ENCODE results near the gene GPC6. TPM values are rescaled to one million over a fixed set of nuclear protein-coding genes. Genes with fewer than 3 reads are reported as not detected.

GPC6 gene
- polyA plus RNA-seq, 2 of the 4 experiments (the other 2 are of a cell fraction), result 8.0 to 14.4 TPM

DNA sequence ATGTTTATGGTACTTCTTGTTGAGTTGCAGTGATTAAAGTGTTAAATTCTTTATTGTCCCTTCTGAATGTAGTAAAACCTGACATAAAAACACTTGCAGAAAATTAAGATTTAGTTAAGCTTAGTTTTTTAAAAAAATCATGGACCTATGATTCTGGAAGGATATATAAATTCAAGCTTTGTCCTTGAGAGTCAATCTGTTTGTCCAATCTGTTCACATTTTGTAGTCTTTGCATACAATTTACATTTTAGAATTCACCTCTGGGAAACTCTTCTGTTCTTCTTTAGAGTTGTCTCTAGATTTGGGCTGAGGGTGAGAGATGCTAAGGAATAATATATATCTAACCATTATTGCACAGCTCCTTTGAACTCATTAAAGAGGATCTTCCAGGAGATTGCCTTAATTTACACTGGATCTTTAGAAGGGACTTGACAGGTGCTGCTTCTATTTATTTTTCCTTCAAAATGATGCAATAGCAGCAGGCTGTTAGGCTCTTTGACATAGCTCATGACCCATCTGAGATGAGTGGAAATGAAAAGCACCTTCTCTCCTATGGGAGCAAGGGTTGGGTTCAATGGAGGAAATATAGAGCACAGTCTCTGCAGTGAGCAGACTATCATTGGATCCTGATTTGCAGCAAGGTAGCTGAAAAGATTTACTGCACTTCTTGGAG is 433.9 kb downstream of the GPC6 start (continued):
- TF ChIP-seq, protein P1, sequence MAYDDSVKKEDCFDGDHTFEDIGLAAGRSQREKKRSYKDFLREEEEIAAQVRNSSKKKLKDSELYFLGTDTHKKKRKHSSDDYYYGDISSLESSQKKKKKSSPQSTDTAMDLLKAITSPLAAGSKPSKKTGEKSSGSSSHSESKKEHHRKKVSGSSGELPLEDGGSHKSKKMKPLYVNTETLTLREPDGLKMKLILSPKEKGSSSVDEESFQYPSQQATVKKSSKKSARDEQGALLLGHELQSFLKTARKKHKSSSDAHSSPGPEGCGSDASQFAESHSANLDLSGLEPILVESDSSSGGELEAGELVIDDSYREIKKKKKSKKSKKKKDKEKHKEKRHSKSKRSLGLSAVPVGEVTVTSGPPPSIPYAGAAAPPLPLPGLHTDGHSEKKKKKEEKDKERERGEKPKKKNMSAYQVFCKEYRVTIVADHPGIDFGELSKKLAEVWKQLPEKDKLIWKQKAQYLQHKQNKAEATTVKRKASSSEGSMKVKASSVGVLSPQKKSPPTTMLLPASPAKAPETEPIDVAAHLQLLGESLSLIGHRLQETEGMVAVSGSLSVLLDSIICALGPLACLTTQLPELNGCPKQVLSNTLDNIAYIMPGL (CRISPR knock-in tag; IDR thresholded peaks at IDR 0.05; ENCODE audit: borderline replicate concordance), result no peak
- TF ChIP-seq CHD4 (IDR thresholded peaks at IDR 0.05; ENCODE audit: borderline replicate concordance) (no peak), HOXA7 (CRISPR knock-in tag; IDR thresholded peaks at IDR 0.05) (no peak)

DNA sequence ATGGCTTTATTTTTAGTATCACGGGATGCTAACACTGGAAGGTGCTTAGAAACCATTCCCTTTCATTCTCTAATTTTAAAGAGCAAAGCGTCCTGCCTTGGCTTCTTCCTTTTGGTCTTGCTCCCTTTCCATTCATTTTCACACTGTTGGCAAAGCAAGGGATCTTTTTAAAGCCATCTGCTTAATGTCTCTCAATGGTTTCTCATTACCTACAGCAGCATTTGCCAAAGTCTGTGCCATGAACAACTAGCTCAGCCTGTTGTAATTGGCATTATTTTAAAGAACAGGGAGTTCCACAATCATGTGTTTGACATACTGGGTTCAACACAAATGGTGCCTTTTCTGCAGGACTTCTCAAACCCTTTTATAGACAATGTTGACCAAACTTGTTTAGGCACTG is 444.3 kb downstream of the GPC6 start:
- no peaks in the 10 kb centered on the region for H3K4me1 ChIP-seq
- no peak overlapping the region for H3K4me2 ChIP-seq
- TF ChIP-seq RARB (CRISPR knock-in tag; IDR thresholded peaks at IDR 0.05), result no peak
- TF ChIP-seq, protein P1 (CRISPR knock-in tag; IDR thresholded peaks at IDR 0.05; ENCODE audit: borderline replicate concordance), result no peak
- no peak for TF ChIP-seq RAD21 (conservative IDR thresholded peaks at IDR 0.05 in 1 of 2, IDR thresholded peaks at IDR 0.05 in 1 of 2)
- POLR2A ChIA-PET, result no interaction called here
- FAIRE-seq, result no peak
- no peaks in the 10 kb centered on the region for H3K9me3 ChIP-seq
- H3K4me3 ChIP-seq, result no peak overlapping the region
- no peak for ATAC-seq
- no peak for DNase-seq (ENCODE audit: low read depth in 1 of 2, low spot score in 1 of 2)
- 26% methylated on average over 2 of the region's 2 CpGs for WGBS (ENCODE audit: missing lambda C conversion rate)
- H3K27ac ChIP-seq, result no peak overlapping the region
- CTCF ChIA-PET, result interaction anchor here (0.7 kb wide), 1 partner anchor 37 kb away, joined by 4 read pairs; no protein-coding TSS in a partner anchor

DNA sequence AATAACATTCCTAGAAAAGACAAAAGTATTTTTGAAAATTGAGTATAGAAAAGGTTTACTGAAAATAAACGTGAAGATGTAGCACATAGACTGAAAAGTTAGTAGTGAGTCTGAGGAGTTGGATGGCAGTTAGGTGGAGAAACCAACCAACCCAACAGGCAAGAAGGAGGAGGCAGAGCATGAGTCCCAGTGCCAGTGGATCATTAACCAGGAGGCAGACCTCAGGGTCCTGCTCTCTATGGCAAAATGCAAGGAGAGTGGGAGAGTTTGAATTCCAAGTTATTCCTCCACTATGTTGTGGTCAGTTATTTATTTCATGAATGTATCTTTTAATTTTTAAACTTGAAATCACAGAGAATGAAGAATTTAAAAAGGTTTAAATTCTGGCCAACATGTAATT is 446.4 kb downstream of the GPC6 start:
- no peak for FAIRE-seq
- H3K4me1 ChIP-seq, result no peaks in the 10 kb centered on the region
- no peaks in the 10 kb centered on the region for H3K9me3 ChIP-seq
- no peak overlapping the region for H3K4me2 ChIP-seq
- ChIA-PET POLR2A (no interaction called here), CTCF (no interaction called here)
- no peak overlapping the region for H3K27ac ChIP-seq
- no peak for TF ChIP-seq CBX8 (IDR thresholded peaks at IDR 0.05)
- no peak for TF ChIP-seq RFX5 (IDR thresholded peaks at IDR 0.05)
- TF ChIP-seq TP53 (CRISPR knock-in tag; IDR thresholded peaks at IDR 0.05), result no peak
- TF ChIP-seq NR3C1 (IDR thresholded peaks at IDR 0.05), result no peak
- TF ChIP-seq SREBF2 (IDR thresholded peaks at IDR 0.05), result no peak
- no peak for TF ChIP-seq JUNB (IDR thresholded peaks at IDR 0.05)
- WGBS (ENCODE audit: missing lambda C conversion rate), result 11% methylated on average over 1 of the region's 1 CpG
- no peak for ATAC-seq
- DNase-seq (ENCODE audit: low read depth in 1 of 2, low spot score in 1 of 2), result no peak
- no peak overlapping the region for H3K4me3 ChIP-seq

DNA sequence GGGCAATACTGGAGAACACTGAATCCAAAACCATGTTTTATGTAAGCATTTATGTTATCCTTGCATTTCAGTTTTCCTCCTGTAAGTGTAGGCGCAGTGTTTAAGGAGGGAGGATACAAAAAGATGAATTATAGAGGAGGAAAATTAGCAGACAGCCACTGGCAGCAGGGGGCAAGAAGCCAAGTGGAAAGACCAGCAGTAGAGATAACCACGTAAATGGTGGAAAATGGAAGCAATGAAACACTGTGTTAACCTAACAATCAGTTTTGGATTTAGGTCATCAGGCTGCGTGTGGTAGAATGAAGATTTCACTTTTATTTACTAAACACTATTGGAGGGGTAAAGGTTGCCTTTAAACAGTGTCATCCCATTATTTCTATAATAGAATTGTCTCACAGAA is 447.3 kb downstream of the GPC6 start:
- no peak overlapping the region for H3K4me3 ChIP-seq
- FAIRE-seq (no peak), ATAC-seq (no peak), DNase-seq (ENCODE audit: low read depth in 1 of 2, low spot score in 1 of 2) (no peak)
- H3K9me3 ChIP-seq, result no peaks in the 10 kb centered on the region
- TF ChIP-seq, protein P2, sequence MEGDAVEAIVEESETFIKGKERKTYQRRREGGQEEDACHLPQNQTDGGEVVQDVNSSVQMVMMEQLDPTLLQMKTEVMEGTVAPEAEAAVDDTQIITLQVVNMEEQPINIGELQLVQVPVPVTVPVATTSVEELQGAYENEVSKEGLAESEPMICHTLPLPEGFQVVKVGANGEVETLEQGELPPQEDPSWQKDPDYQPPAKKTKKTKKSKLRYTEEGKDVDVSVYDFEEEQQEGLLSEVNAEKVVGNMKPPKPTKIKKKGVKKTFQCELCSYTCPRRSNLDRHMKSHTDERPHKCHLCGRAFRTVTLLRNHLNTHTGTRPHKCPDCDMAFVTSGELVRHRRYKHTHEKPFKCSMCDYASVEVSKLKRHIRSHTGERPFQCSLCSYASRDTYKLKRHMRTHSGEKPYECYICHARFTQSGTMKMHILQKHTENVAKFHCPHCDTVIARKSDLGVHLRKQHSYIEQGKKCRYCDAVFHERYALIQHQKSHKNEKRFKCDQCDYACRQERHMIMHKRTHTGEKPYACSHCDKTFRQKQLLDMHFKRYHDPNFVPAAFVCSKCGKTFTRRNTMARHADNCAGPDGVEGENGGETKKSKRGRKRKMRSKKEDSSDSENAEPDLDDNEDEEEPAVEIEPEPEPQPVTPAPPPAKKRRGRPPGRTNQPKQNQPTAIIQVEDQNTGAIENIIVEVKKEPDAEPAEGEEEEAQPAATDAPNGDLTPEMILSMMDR (IDR thresholded peaks at IDR 0.05), result no peak
- TF ChIP-seq, protein P3, sequence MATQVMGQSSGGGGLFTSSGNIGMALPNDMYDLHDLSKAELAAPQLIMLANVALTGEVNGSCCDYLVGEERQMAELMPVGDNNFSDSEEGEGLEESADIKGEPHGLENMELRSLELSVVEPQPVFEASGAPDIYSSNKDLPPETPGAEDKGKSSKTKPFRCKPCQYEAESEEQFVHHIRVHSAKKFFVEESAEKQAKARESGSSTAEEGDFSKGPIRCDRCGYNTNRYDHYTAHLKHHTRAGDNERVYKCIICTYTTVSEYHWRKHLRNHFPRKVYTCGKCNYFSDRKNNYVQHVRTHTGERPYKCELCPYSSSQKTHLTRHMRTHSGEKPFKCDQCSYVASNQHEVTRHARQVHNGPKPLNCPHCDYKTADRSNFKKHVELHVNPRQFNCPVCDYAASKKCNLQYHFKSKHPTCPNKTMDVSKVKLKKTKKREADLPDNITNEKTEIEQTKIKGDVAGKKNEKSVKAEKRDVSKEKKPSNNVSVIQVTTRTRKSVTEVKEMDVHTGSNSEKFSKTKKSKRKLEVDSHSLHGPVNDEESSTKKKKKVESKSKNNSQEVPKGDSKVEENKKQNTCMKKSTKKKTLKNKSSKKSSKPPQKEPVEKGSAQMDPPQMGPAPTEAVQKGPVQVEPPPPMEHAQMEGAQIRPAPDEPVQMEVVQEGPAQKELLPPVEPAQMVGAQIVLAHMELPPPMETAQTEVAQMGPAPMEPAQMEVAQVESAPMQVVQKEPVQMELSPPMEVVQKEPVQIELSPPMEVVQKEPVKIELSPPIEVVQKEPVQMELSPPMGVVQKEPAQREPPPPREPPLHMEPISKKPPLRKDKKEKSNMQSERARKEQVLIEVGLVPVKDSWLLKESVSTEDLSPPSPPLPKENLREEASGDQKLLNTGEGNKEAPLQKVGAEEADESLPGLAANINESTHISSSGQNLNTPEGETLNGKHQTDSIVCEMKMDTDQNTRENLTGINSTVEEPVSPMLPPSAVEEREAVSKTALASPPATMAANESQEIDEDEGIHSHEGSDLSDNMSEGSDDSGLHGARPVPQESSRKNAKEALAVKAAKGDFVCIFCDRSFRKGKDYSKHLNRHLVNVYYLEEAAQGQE (IDR thresholded peaks at IDR 0.05), result no peak
- TF ChIP-seq ESRRA (IDR thresholded peaks at IDR 0.05; ENCODE audit: borderline replicate concordance, low read length), result no peak
- TF ChIP-seq KDM1A (IDR thresholded peaks at IDR 0.05; ENCODE audit: low read depth), result no peak
- TF ChIP-seq, protein P4, sequence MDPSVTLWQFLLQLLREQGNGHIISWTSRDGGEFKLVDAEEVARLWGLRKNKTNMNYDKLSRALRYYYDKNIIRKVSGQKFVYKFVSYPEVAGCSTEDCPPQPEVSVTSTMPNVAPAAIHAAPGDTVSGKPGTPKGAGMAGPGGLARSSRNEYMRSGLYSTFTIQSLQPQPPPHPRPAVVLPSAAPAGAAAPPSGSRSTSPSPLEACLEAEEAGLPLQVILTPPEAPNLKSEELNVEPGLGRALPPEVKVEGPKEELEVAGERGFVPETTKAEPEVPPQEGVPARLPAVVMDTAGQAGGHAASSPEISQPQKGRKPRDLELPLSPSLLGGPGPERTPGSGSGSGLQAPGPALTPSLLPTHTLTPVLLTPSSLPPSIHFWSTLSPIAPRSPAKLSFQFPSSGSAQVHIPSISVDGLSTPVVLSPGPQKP (IDR thresholded peaks at IDR 0.05; ENCODE audit: low read depth, low read length), result no peak
- no peak for TF ChIP-seq CBX8 (IDR thresholded peaks at IDR 0.05)
- TF ChIP-seq RARB (CRISPR knock-in tag; IDR thresholded peaks at IDR 0.05), result no peak
- no peak for TF ChIP-seq FOSL2 (IDR thresholded peaks at IDR 0.05)
- TF ChIP-seq FOSL2 (CRISPR knock-in tag; IDR thresholded peaks at IDR 0.05), result no peak
- no peak for TF ChIP-seq HOXB13 (CRISPR knock-in tag; IDR thresholded peaks at IDR 0.05; ENCODE audit: low read depth)
- ChIA-PET CTCF (no interaction called here), POLR2A (no interaction called here)
- H3K4me2 ChIP-seq, result no peak overlapping the region
- WGBS (ENCODE audit: missing lambda C conversion rate), result 52% methylated on average over 3 of the region's 3 CpGs
- H3K27ac ChIP-seq, result no peak overlapping the region
- no peaks in the 10 kb centered on the region for H3K4me1 ChIP-seq

Measured in A549 (cell line).